A673 (cell line): ENCODE data around the gene PCSK6.

Experiments
- EZH2 ChIP-seq: fragments of 200-600 bp; sonication (generic); IDR thresholded peaks from 2 replicates; pipeline ENCODE4 v1.6.1; 2017; ENCODE audit warnings: borderline replicate concordance, low read depth, mild to moderate bottlenecking, mixed read lengths, antibody characterized with exemption, low read length; ENCODE audit not compliant: poor library complexity, severe bottlenecking
- TF ChIP-seq, protein P1 (sequence below): fragments of 300-800, 200-600 bp; sonication (generic); conservative IDR thresholded peaks from 2 replicates; pipeline ENCODE4 v1.5.1; 2017; ENCODE audit warnings: low read depth, mild to moderate bottlenecking, antibody characterized with exemption, low read length, moderate library complexity, mixed read lengths

DNA sequence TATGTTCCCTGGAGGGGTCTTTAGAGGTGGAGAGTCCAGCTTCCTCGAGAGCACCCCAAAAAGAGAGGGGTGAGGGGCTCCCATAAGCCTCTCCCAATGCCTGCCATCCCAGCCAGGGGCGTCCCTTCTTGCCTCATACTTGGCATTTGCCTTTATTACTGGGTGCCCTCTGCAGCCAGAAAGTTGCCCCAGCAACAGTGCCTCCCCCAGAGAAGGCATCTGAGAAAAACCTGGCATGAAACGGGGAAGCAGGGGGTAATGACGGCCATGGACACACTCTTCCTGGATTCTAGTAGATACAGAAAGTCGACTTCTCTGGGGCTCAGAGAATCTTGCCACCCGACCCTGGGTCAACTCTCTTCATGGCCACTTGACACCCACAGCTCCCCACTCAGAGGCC is 90.1 kb downstream of the PCSK6 start:
- TF ChIP-seq, protein P1, sequence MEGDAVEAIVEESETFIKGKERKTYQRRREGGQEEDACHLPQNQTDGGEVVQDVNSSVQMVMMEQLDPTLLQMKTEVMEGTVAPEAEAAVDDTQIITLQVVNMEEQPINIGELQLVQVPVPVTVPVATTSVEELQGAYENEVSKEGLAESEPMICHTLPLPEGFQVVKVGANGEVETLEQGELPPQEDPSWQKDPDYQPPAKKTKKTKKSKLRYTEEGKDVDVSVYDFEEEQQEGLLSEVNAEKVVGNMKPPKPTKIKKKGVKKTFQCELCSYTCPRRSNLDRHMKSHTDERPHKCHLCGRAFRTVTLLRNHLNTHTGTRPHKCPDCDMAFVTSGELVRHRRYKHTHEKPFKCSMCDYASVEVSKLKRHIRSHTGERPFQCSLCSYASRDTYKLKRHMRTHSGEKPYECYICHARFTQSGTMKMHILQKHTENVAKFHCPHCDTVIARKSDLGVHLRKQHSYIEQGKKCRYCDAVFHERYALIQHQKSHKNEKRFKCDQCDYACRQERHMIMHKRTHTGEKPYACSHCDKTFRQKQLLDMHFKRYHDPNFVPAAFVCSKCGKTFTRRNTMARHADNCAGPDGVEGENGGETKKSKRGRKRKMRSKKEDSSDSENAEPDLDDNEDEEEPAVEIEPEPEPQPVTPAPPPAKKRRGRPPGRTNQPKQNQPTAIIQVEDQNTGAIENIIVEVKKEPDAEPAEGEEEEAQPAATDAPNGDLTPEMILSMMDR, result no peak
- no peak for TF ChIP-seq EZH2
